ENCODE data around the gene ITPRID2.

- TF ChIP-seq CTCF (IDR thresholded peaks at IDR 0.05 in 2 of 3, conservative IDR thresholded peaks at IDR 0.05 in 1 of 3; ENCODE audit: control insufficient read depth in 2 of 3, extremely low read depth in 1 of 3, insufficient read depth in 1 of 3, low read depth in 3 of 3, low read length in 3 of 3) (no peak), RCOR1 (conservative IDR thresholded peaks at IDR 0.05; ENCODE audit: low read depth, low read length) (no peak), POLR2A (IDR thresholded peaks at IDR 0.05; ENCODE audit: low read depth, low read length) (no peak), RUNX3 (IDR thresholded peaks at IDR 0.05; ENCODE audit: low read length) (no peak), IRF3 (IDR thresholded peaks at IDR 0.05) (no peak), YY1 (IDR thresholded peaks at IDR 0.05; ENCODE audit: low read depth, low read length) (no peak), TARDBP (IDR thresholded peaks at IDR 0.05; ENCODE audit: borderline replicate concordance) (no peak), USF1 (IDR thresholded peaks at IDR 0.05; ENCODE audit: borderline replicate concordance, extremely low read length, insufficient read depth, low read depth, low read length) (no peak)
These were observed 86.3 kb downstream of the ITPRID2 start for GRCh38 chr2:181977661-181978350.
